Keratinocyte (primary cell): ENCODE results near the gene LGR4.

Experiments used
- EZH2 ChIP-seq: IDR thresholded peaks from one replicate; pipeline ENCODE4 v1.6.1; 2012; ENCODE audit warnings: inconsistent platforms, mild to moderate bottlenecking, low read length, moderate library complexity
- TF ChIP-seq, protein P1 (sequence below), 3 experiments: IDR thresholded peaks in 1 of 3; conservative IDR thresholded peaks in 1 of 3; optimal IDR thresholded peaks in 1 of 3; 2 replicates in 2 of 3; 3 replicates in 1 of 3; pipeline versions ENCODE3 to v1.5.1; 2011; ENCODE audit warnings: low read length in 3 of 3, mild to moderate bottlenecking in 3 of 3, moderate library complexity in 2 of 3, control low read depth in 1 of 3, inconsistent platforms in 1 of 3; ENCODE audit not compliant: insufficient read depth in 2 of 3; ENCODE audit errors: extremely low read depth in 1 of 3

- TF ChIP-seq, protein P1, sequence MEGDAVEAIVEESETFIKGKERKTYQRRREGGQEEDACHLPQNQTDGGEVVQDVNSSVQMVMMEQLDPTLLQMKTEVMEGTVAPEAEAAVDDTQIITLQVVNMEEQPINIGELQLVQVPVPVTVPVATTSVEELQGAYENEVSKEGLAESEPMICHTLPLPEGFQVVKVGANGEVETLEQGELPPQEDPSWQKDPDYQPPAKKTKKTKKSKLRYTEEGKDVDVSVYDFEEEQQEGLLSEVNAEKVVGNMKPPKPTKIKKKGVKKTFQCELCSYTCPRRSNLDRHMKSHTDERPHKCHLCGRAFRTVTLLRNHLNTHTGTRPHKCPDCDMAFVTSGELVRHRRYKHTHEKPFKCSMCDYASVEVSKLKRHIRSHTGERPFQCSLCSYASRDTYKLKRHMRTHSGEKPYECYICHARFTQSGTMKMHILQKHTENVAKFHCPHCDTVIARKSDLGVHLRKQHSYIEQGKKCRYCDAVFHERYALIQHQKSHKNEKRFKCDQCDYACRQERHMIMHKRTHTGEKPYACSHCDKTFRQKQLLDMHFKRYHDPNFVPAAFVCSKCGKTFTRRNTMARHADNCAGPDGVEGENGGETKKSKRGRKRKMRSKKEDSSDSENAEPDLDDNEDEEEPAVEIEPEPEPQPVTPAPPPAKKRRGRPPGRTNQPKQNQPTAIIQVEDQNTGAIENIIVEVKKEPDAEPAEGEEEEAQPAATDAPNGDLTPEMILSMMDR (optimal IDR thresholded peaks at IDR 0.05 in 1 of 3, IDR thresholded peaks at IDR 0.05 in 1 of 3, conservative IDR thresholded peaks at IDR 0.05 in 1 of 3; ENCODE audit: extremely low read depth in 1 of 3, insufficient read depth in 2 of 3, low read length in 3 of 3) = no peak
- TF ChIP-seq EZH2 = no peak
Observed at GRCh38 chr11:27405134-27405533, 67.5 kb downstream of the LGR4 start.
